CD4-positive, alpha-beta T cell treated with Interleukin-4 for 1 hour (primary cell): ENCODE data around the gene POLR2L.

Source experiments
- DNase-seq, 2 donors: peaks; one replicate each; pipeline ENCODE4 v3.0.0-alpha.2; 2020 to 2022

POLR2L gene

DNA sequence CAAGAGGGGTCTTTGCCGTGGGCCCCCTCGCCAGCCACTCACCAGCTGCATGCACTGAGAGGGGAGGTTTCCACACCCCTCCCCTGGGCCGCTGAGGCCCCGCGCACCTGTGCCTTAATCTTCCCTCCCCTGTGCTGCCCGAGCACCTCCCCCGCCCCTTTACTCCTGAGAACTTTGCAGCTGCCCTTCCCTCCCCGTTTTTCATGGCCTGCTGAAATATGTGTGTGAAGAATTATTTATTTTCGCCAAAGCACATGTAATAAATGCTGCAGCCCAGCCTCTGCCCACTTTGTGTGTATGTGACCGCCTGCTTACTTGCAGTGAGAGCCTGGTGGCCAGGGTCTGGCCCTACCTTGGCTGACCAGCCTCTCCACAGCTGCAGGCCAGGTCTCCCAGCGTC, 17.4 kb downstream of the POLR2L start:
- no peak for DNase-seq

GRCh38 chr11:824292-824880, 17.9 kb downstream of the POLR2L start:
- DNase-seq: no peak

- no peak for DNase-seq
Observed at GRCh38 chr11:823441-824291, 18.7 kb downstream of the POLR2L start.

GRCh38 chr11:821512-822371, 20.6 kb downstream of the POLR2L start:
- DNase-seq: peak in 1 of 2 donors; percentile 49

- peak in 1 of 2 donors; percentile 67 for DNase-seq
Observed at GRCh38 chr11:820655-821511, 21.4 kb downstream of the POLR2L start.

- DNase-seq: peak; percentile 95 to 96
Observed at GRCh38 chr11:819943-820649, 22.2 kb downstream of the POLR2L start.

DNA sequence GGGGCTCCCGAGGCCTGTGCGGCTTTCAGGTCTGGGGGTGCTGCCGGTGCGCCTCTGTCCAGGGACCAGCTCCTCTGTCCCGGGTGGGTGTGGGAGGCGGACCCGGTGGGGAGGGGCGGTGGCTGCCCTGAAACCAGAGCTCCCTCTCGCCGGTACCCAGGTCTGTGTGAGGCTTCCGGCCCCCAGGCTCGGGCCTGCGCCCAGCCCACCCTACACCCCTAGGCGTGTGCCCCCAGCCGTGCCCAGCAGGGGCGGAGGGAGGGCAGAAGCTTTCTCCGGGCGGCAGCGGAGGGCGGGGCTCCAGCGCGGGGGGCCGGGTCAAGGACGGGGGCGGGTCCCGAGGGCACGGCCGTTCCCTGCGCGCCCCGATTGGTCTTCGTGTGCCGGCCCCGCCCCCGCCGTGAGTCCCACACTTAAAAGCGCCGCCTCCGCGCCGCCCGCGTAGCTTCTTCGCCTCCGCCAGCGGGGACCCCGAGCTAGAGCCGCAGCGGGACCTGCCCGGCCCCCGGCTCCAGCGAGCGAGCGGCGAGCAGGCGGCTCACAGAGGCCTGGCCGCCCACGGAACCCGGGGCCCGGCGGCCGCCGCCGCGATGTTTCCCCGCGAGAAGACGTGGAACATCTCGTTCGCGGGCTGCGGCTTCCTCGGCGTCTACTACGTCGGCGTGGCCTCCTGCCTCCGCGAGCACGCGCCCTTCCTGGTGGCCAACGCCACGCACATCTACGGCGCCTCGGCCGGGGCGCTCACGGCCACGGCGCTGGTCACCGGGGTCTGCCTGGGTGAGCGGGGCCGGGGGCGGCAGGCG, 23.0 kb downstream of the POLR2L start:
- peak; percentile 93 to 94 for DNase-seq

- no peak for DNase-seq
Observed at GRCh38 chr11:818396-819128, 23.8 kb downstream of the POLR2L start, which contains the start of gene PNPLA2. Gene PNPLA2 (plus strand): TSS chr11:818914. CDS start chr11:819719, 805 bp downstream.

DNA sequence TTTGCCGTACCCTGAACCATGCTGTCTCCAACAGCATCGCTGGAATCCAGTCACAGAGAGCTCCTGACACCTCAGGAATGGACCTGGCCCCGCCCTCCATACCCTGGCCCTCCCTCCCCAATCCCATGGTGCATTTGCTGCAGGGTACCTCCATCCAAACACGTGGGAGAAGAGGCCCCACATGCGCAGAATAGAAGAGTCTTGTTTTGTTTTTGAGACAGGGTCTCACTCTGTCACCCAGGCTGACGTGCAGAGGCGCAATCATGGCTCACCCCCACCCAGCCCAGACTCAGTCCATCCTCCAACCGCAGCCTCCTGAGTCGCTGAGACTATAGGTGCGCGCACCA, 25.9 kb downstream of the POLR2L start:
- DNase-seq: no peak

DNA sequence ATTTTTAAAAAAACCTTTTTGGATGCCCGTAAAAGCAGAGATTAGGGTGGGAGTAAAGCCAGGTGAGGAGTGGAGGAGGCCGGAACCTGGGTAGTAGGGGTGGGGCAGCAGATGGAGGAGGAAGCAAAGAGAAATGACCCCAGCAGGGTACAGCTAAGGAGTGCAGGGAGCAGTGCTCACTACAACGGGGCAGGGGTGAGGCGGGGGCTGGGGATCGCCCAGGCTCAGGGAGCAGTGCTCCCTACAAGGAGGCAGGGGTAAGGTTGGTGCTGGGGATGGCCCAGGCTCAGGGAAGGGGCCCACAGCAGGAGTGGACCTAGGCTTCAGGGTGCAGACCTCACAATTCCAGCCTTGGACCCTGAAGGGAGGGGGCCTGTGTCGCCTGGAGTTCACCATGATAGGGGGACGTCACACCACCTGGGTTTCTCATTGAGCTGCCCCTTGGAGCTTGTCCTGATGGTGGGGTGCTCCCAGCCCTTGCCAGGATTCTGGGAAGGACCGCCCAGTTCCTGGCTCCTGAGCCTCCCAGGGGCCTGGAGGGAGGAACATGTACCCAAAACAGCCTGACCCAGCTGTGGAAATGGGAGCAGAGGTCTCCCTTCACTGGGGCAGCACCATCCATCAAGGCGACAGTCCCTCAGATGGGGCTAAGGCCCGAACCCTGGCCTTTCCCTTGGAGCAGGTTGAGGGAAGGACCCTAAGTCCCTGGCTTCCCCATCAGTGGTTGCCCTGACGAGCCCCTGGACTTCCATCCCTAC, 26.5 kb downstream of the POLR2L start:
- no peak for DNase-seq

GRCh38 chr11:813456-814096, 28.8 kb downstream of the POLR2L start:
- no peak for DNase-seq

DNA sequence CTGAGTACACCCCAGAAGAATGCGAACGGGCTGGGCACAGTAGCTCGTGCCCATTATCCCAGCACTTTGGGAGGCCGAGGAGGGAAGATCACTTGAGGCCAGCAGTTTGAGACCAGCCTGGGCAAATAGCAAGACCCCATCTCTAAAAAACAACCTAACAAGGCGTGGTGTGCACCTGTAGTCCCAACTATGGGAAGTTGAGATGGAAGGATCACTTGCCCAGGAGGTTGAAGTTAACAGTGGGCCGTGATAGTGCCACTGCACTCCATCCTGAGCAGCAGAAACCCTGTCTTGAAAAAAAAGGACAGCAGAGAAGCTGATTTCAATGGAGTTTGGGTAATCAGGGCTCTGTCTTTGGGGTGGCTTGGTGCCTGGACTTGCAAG, 29.3 kb downstream of the POLR2L start:
- no peak for DNase-seq

DNA sequence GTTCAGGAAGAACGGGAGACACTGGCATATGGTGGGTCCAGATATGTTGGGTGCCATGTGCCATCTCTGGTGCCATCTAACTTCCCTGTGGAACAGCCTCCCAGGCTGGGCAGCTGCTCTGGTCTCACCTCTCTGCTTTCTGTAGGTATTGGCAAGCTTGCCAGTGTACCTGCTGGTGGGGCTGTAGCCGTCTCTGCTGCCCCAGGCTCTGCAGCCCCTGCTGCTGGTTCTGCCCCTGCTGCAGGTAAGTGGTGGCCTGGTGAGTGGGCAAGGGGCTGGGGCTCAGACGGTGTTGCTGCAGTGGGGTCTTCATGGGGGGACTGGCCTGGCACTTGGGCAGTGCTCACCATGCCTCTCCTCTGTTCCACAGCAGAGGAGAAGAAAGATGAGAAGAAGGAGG, 29.9 kb downstream of the POLR2L start:
- DNase-seq: no peak

DNA sequence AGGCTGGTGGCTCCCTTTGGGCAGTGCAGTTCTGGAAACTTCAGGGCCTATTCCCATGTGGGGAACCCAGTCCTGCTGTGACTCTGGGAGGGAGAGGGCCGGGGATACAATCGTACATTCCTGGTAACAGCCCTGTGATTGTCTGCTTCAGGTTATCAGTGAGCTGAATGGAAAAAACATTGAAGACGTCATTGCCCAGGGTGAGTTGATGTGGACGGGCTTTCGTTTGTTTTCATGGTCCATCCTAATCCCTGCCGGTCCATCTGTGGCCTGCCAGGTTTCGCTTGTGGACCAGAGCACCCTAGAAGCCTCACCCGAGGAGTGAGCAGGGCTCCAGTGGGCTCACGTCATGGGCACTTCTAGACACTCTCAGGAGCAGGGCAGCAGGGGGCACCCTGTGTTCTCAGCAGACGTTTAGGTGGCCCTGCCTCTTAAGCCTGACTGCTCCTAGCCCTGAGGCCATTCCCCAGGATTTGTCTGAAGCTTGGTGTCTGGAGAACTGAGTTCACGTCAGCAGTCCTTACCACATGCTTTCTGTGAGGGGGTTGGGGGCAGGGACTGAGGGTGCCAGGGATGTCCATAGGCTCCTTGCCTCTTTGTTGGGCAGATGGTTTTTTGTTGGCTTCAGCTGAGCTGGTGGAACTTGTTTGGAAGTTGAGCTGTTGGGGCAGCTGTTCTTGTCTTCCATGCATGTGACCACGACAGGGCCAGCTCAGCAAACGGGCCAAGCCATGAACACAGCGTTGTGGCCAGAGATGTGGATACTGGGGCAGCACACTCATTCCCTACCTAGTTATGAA, 30.7 kb downstream of the POLR2L start:
- DNase-seq: no peak

DNA sequence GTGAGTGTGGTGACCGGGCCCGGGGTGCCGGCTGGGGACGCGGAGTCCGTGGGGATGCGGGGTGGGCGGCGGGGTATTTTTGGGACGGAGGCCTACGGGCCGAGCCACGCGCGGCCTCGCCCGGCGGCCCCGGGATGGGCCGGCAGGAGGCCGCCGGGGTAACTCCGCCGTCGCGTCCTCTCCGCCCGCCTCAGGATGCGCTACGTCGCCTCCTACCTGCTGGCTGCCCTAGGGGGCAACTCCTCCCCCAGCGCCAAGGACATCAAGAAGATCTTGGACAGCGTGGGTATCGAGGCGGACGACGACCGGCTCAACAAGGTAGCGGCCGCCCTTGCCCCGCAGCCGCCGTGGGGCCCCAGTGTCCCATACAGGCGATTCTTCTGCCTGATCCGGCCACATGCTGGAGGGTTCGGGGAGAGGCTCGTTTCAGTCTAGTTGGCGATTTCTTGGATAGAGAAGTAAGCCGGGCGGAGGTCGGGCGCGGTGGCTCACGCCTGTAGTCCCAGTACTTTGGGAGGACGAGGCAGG, 32.2 kb downstream of the POLR2L start:
- no peak for DNase-seq

DNA sequence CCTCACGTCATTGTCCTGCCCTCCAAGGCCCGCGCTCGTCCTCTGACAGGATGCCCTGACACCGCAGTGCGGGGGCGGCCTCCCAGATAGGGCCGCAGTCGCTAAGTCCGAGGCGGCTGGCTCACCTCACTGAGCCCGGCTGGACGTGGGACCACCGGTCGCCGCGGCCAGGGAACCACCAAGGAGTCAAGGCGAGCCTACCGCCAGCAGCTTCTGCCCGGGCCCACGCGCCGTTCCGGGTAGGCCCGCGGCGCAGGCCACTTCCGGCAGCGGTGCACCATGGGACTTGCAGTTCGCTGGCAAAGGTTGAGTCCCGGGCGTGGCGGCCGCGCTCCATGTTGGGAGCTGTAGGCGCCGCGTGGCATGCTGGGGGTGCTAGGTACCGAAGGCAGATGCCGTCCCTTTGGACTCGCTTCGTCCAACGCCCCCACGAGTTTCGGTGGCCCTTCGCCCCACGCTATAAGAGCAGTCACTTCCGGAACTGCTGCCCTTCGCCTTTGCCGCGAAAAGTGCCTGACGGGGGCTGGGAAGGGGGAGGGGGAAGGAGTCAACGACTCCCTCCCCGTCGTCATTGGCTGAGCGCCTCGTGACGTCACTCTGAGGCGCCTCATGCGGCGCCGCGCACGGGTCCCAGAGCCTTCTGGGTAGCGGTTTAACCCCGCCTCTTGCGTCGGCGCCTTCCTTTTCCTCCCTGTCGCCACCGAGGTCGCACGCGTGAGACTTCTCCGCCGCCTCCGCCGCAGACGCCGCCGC, 32.9 kb downstream of the POLR2L start, which contains the start of gene RPLP2:
Gene RPLP2 (plus strand): TSS at position 681 of the 753 bp plus-strand sequence. CDS start 268 bp downstream, outside the sequence.
- DNase-seq: peak; percentile 97
